Epidermal melanocyte (primary cell): ENCODE measurements around the gene ERN2.
"Not testable (repeated sequence)": the region's sequence is repeated elsewhere in the genome, so short reads cannot be mapped to it uniquely, and the experiment has no call there.

Experiments
- DNase-seq: peaks from one replicate; pipeline ENCODE4 v3.0.0; 2011; ENCODE audit warnings: low spot score; ENCODE audit not compliant: insufficient read length

ERN2 gene

GRCh38 chr16:23712976-23713375, at the start of gene ERN2:
Gene ERN2 (minus strand): TSS chr16:23713222. CDS start chr16:23713187, 35 bp downstream.
- DNase-seq: no peak

GRCh38 chr16:23757937-23758619, 45.1 kb upstream of the ERN2 start:
- no peak for DNase-seq

- no peak for DNase-seq
Observed at GRCh38 chr16:23757116-23757515, 44.1 kb upstream of the ERN2 start.

GRCh38 chr16:23755484-23755809, 42.4 kb upstream of the ERN2 start:
- no peak for DNase-seq

GRCh38 chr16:23754594-23755483, 41.8 kb upstream of the ERN2 start, which contains the start of gene CHP2:
Gene CHP2 (plus strand): TSS chr16:23755026. CDS start chr16:23755050, 24 bp downstream.
- DNase-seq: no peak

- no peak for DNase-seq
Observed at GRCh38 chr16:23753908-23754593, 41.0 kb upstream of the ERN2 start.

- not testable (repeated sequence) for DNase-seq
Observed at GRCh38 chr16:23751053-23751452, 38.0 kb upstream of the ERN2 start.

GRCh38 chr16:23748630-23749029, 35.6 kb upstream of the ERN2 start:
- no peak for DNase-seq

GRCh38 chr16:23745263-23745662, 32.2 kb upstream of the ERN2 start:
- no peak for DNase-seq

GRCh38 chr16:23742766-23743165, 29.7 kb upstream of the ERN2 start:
- DNase-seq: no peak

- no peak for DNase-seq
Observed at GRCh38 chr16:23741675-23742303, 28.8 kb upstream of the ERN2 start.

- DNase-seq: no peak
Observed at GRCh38 chr16:23739516-23739915, 26.5 kb upstream of the ERN2 start.

- DNase-seq: not testable (repeated sequence)
Observed at GRCh38 chr16:23737423-23738028, 24.5 kb upstream of the ERN2 start.

GRCh38 chr16:23734176-23734893, 21.3 kb upstream of the ERN2 start:
- DNase-seq: no peak

GRCh38 chr16:23729503-23730424, 16.7 kb upstream of the ERN2 start:
- DNase-seq: no peak

GRCh38 chr16:23728112-23728477, 15.1 kb upstream of the ERN2 start:
- no peak for DNase-seq

GRCh38 chr16:23726710-23727109, 13.7 kb upstream of the ERN2 start:
- no peak for DNase-seq

- DNase-seq: no peak
Observed at GRCh38 chr16:23724785-23725131, 11.7 kb upstream of the ERN2 start.

GRCh38 chr16:23724096-23724784, 11.2 kb upstream of the ERN2 start:
- DNase-seq: no peak
